Measurements from ENCODE around the gene MAD1L1. TPM values are rescaled to one million over a fixed set of nuclear protein-coding genes. Genes with fewer than 3 reads are reported as not detected.

Gene MAD1L1
- total RNA-seq, 1 donor from 2014 or later, result 41.4 TPM

DNA sequence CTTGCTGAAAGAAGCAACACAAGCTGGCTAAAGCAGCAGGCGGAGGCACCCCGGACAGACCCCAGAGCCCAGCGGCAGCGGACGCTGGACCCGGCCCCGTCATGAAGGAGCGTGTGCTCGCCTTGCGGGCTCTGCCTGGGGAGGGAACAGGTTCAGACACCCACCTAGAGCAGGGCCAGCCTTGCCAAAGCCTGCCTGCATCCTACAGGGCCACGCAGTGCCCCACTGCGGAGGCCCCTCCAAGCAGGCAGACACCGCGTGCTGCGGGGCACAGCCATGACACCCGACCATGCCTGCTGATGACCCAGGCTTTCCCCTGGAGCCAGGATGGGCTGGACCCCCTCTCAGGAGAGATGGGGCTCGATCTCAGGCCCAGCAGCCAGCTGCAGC is 91.7 kb downstream of the MAD1L1 start:
- no peak for DNase-seq (ENCODE audit: low spot score)

DNA sequence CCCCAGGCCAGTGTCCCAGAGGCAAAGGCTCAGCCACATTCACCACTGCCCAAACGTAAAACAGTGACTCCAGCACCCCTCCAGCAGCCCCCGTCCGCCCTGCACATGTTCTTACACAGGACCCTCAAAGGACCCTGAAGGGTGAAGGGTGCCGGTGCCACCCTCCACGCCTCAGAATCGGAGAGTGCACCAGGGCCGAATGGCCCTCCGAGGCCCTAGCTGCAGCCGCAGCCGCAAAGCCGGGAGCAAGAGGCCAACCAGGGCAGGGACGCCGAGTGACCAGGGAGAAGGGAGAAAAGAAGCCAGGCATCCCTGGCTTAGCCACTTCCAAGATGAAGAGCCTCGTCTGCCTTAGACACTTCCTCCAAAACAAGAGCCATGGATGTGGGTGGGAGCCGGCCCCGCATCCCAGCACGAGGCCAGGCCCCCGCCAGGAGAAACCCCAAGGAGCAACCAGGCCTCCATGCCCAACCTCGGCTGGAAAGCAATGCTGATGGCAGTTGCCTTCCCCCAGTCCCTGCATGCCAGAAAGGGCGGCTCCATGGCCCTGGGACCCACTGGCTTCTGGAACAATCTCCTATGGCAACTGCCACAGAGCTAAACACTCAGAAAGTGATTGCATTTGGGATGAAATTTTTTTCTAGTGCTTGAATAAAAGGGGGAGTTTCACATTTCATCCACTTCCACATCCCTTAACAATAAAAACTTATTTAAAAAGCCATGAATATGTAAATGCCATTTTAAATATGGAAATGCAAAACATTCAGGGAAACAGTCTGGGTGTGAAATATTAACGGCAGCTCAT is 92.3 kb downstream of the MAD1L1 start:
- DNase-seq (ENCODE audit: low spot score), result no peak

DNA sequence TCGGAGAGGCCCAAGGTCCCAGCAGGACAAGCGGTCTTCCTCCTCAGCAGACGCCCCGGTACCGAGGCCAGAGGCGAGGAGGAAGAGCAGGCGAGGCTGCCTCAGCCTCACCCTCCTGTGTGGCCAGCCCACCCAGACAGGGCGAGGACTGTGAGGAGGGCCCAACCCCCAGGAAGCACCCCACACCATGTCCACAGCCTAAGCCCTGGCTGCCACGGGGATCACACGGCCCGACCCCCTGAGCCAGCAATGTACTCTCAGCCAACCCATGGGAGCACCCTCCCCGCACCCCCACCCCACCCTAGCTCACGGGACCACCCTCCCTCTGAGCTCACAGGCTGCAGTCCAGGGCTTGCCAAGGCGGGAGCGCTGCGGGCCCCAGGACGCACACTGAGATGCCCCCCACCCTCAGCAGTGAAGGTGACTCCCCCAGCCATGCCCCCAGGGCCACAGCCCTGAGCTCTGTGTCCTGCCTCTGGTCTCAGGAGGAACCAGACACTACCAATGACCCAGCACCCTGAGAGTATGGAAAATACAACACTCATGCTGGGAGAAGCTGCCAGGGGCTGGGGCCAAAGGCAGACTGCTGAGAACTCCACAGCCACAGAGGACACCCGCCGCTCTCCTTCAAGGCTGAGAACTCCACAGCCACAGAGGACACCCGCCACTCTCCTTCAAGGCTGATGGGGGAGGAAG is 93.6 kb downstream of the MAD1L1 start:
- no peak for DNase-seq (ENCODE audit: low spot score)

- no peak for DNase-seq (ENCODE audit: low spot score)
Observed at GRCh38 chr7:2138146-2138765, 94.5 kb downstream of the MAD1L1 start.

GRCh38 chr7:2134740-2135139 is 98.0 kb downstream of the MAD1L1 start:
- DNase-seq (ENCODE audit: low spot score), result no peak

- no peak for DNase-seq (ENCODE audit: low spot score)
Observed at GRCh38 chr7:2132243-2132642, 100.5 kb downstream of the MAD1L1 start.

DNA sequence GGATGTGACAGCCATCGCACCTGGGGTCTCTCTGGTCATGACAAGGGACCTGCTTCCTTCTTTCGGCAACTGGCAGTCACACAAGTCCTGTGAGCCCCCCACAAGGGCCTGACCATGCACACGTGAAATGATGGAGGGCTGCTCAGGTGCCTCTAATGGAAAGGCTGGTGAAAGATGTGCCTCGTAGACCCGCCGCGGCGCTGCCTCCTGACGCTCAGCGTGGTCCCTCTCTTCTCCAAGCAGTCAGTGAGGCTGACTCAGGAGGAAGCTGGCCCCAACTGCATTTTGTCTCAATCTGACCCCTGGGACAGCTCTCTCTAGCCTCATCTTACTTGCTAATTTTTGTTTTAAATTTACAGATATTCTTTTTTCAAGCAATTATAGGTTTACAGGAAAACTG is 100.9 kb downstream of the MAD1L1 start:
- DNase-seq (ENCODE audit: low spot score), result no peak

- no peak for DNase-seq (ENCODE audit: low spot score)
Observed at GRCh38 chr7:2131341-2131740, 101.4 kb downstream of the MAD1L1 start.

GRCh38 chr7:2130096-2130375 is 102.7 kb downstream of the MAD1L1 start:
- DNase-seq (ENCODE audit: low spot score), result no peak

DNA sequence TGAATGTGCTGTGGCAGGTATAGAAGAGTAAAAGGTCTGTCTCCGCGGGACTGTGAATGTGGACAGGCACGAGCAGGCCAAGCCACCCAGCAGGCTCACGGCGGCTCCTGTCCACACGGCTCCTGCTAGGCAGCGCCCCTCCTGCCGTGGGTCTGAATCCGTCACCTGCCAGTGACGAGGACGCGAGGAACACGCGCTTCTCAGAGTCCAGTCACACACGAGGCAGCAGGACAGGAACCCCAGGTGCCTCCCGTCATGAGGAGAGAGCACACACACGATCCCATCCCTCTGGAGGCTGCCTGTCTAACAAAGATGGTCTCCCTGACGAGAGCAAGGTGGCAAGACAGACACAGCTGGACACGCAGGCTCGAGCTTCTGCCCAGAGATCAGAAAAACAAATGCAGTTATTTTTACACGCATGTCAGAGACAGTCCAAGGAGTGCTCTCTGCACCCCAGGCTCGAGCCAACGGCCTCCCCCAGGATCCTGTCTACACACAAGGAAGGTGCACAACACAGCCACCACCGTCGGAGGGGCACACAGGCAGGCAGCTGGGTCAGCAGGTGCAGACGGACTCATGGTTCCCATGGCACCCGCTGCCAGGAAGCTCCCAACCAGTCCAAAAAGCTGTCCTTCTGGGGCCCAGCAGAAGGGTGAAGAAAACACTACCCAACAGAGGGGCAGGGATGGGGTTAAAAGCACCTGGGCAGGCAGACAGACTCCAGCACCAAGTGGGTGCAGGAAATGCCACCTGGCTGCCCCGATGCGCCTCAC is 103.2 kb downstream of the MAD1L1 start:
- no peak for DNase-seq (ENCODE audit: low spot score)

- DNase-seq (ENCODE audit: low spot score), result no peak
Observed at GRCh38 chr7:2128601-2129322, 104.0 kb downstream of the MAD1L1 start.

DNA sequence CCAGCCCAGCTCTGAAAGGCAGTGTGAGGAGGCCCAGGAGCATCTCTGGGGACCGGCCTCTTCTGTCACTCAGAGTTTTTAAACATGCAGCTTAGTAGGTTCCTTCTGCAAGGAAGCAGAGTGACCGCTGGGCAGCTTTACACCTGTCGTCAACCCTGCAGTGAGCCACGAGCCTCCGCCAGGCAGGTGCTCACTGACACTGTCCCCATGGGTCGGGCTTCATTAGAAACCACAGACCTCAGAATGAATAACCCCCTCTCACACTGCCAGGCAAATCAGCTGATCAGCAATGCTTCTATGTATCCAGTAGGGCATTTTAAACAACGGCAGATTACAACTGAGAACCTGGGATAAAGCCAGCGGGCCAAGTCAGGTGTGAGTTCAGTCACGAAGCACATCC is 106.1 kb downstream of the MAD1L1 start:
- no peak for DNase-seq (ENCODE audit: low spot score)

- no peak for DNase-seq (ENCODE audit: low spot score)
Observed at GRCh38 chr7:2125931-2126330, 106.8 kb downstream of the MAD1L1 start.

GRCh38 chr7:2124604-2125345 is 108.0 kb downstream of the MAD1L1 start:
- no peak for DNase-seq (ENCODE audit: low spot score)

DNA sequence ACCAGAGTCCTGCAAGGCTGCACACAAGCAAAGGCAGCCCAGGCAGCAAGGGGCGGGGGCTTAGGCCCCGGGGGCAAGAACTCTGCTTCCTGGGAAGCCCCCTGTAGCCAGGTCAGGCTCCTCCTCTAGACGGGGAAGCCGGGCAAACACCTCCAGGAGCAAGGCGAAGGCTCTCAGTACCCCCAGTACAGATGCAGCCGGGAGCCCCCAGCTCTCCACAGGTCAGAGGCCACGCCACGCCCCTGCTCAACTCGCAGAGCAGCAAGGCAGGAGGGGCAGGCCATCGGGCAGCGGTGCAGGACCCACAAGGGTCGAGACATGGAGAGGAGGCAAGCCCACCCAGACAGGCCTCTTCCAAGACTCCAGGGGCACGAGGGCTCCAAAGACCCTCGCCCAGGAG is 108.8 kb downstream of the MAD1L1 start:
- DNase-seq (ENCODE audit: low spot score), result no peak

DNA sequence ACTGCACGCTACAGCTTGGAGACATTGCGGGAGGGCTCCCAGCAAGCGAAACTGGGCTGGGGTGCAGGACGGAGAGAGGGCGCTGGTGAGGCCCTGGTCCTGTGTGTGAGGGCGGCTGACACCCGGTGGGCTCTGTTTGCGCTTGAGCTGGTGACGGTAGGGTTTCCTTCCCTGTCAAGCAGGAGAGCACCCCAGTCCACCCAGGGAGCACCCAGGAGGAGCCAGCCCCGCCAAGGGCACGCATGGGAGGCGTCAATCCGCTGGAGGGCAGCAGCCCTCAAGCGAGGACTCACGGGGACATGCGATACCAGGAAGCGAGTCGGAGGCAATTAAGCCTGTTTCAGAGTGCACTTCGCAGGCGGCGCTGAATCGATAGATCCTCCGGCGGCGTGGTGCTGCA is 109.4 kb downstream of the MAD1L1 start:
- no peak for DNase-seq (ENCODE audit: low spot score)

- no peak for DNase-seq (ENCODE audit: low spot score)
Observed at GRCh38 chr7:2122651-2123050, 110.1 kb downstream of the MAD1L1 start.

- no peak for DNase-seq (ENCODE audit: low spot score)
Observed at GRCh38 chr7:2120841-2121830, 111.6 kb downstream of the MAD1L1 start.

DNA sequence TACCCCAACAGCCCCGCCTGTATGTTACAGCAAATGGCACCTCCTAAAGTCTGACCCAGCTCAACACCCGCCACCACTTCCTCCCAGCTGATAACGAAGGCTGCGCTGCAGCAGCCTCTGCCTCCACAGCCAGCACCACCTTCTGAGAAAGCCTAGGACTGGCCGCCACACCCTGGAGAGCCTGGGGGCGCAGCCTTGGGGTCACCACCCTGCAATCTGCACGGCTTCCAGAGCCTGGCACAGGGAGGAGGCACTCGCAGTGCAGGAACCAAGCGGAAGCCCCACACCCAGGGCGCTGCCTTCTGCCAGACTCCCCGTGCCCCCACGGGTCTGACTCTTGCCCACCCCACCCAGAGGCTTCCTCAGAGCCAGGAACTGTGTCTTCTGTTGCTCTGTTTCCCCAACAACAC is 112.5 kb downstream of the MAD1L1 start:
- DNase-seq (ENCODE audit: low spot score), result no peak

Data from ureter (tissue), 1 donor.